KBM-7 (cell line): Measurements from ENCODE around the gene DNAI7.

Source experiments
- DNase-seq: peaks from one replicate; pipeline ENCODE4 v3.0.0-alpha.2; 2015
- in situ Hi-C: fragments of 300-500 bp; cut with MboI; formaldehyde crosslinking; loops from 2 replicates; pipeline ENCODE4 v1.14.3; 2020; ENCODE audit warnings: low sequenced_read_pairs, low pct_unique_long_range_greater_than_20kb, mixed read lengths

DNAI7 gene

GRCh38 chr12:25063873-25064628 is 130.9 kb downstream of the DNAI7 start:
- in situ Hi-C loops: no loop called here
- no peak for DNase-seq

- in situ Hi-C loops: no loop called here
These were observed 136.3 kb downstream of the DNAI7 start for GRCh38 chr12:25058658-25059058.

More at GRCh38 chr12:25058658-25059058, 136.3 kb downstream of the DNAI7 start:
- DNase-seq: no peak
